ENCODE data around the gene AP3S1. TPM values are rescaled to one million over a fixed set of nuclear protein-coding genes. Genes with fewer than 3 reads are reported as not detected.

Gene AP3S1
- total RNA-seq, 4 donors from 2014 or later: 59.6 to 86.9 (median 77.6) TPM

- no peak for TF ChIP-seq CTCF (IDR thresholded peaks at IDR 0.05)
- DNase-seq (ENCODE audit: low spot score): no peak
These were observed 97.3 kb downstream of the AP3S1 start for GRCh38 chr5:115939059-115939458.

GRCh38 chr5:115940080-115940810 lies 98.5 kb downstream of the AP3S1 start:
- no peak for DNase-seq (ENCODE audit: low spot score)
- no peak for TF ChIP-seq CTCF (IDR thresholded peaks at IDR 0.05)
- ATAC-seq (ENCODE audit: low FRiP score): no peak

More at GRCh38 chr5:115939059-115939458, 97.3 kb downstream of the AP3S1 start:
- no peak for ATAC-seq (ENCODE audit: low FRiP score)

GRCh38 chr5:115941051-115941675 lies 99.4 kb downstream of the AP3S1 start:
- no peak for DNase-seq (ENCODE audit: low spot score)
- no peak for TF ChIP-seq CTCF (IDR thresholded peaks at IDR 0.05)
- no peak for ATAC-seq (ENCODE audit: low FRiP score)

GRCh38 chr5:115944501-115944900 lies 102.8 kb downstream of the AP3S1 start:
- no peak for ATAC-seq (ENCODE audit: low FRiP score)
- TF ChIP-seq CTCF (IDR thresholded peaks at IDR 0.05): no peak
- no peak for DNase-seq (ENCODE audit: low spot score)

GRCh38 chr5:115946655-115947054 lies 104.9 kb downstream of the AP3S1 start:
- DNase-seq (ENCODE audit: low spot score) (no peak), ATAC-seq (ENCODE audit: low FRiP score) (no peak)
- no peak for TF ChIP-seq CTCF (IDR thresholded peaks at IDR 0.05)

GRCh38 chr5:115947260-115947659 lies 105.5 kb downstream of the AP3S1 start:
- no peak for TF ChIP-seq CTCF (IDR thresholded peaks at IDR 0.05)
- ATAC-seq (ENCODE audit: low FRiP score): no peak

GRCh38 chr5:115948091-115948534 lies 106.4 kb downstream of the AP3S1 start:
- ATAC-seq (ENCODE audit: low FRiP score): no peak
- TF ChIP-seq CTCF (IDR thresholded peaks at IDR 0.05): no peak
- no peak for DNase-seq (ENCODE audit: low spot score)

More at GRCh38 chr5:115947260-115947659, 105.5 kb downstream of the AP3S1 start:
- DNase-seq (ENCODE audit: low spot score): no peak
